OCI-LY3 (cell line): ENCODE results near the gene PROS1.
"Not testable (repeated sequence)": the region's sequence is repeated elsewhere in the genome, so short reads cannot be mapped to it uniquely, and the experiment has no call there.

Source experiments
- H2AFZ ChIP-seq: fragments of 200-600, 300-600 bp; shearing (Covaris generic); 2 replicates; pipeline ENCODE4 v1.6.0; 2014; ENCODE audit warnings: antibody characterized with exemption, low read depth, low read length
- H3K27ac ChIP-seq: fragments of 200-600, 300-600 bp; sonication (generic); 2 replicates; pipeline ENCODE4 v1.5.1; 2014; ENCODE audit warnings: mild to moderate bottlenecking, low read length, moderate library complexity, mixed read lengths
- H3K27me3 ChIP-seq: fragments of 200-600, 300-600 bp; sonication (generic); 2 replicates; pipeline ENCODE4 v1.6.1; 2014; ENCODE audit warnings: low read depth, low read length, mixed read lengths
- H3K36me3 ChIP-seq: fragments of 200-600, 300-600 bp; sonication (generic); replicated peaks from 2 replicates; pipeline ENCODE3; 2014; ENCODE audit warnings: low read depth, low read length, mixed read lengths
- H3K4me1 ChIP-seq: fragments of 300-600, 200-600 bp; sonication (generic); 2 replicates; pipeline ENCODE4 v1.6.1; 2014; ENCODE audit warnings: low read length, mixed read lengths
- H3K4me2 ChIP-seq: fragments of 200-600, 300-600 bp; sonication (generic); 2 replicates; pipeline ENCODE4 v1.6.1; 2014; ENCODE audit warnings: low read length, mixed read lengths
- H3K4me3 ChIP-seq: fragments of 300-600, 200-600 bp; sonication (generic); 2 replicates; pipeline ENCODE4 v1.5.1; 2014; ENCODE audit warnings: antibody characterized with exemption, mild to moderate bottlenecking, low read length, moderate library complexity
- H3K79me2 ChIP-seq: fragments of 300-600, 200-600 bp; shearing (Covaris generic); 2 replicates; pipeline ENCODE4 v1.6.1; 2014; ENCODE audit warnings: mild to moderate bottlenecking, low read length, mixed read lengths
- H3K9ac ChIP-seq: fragments of 300-600, 200-600 bp; shearing (Covaris generic); 2 replicates; pipeline ENCODE4 v1.6.0; 2014; ENCODE audit warnings: mild to moderate bottlenecking, low read length, moderate library complexity
- H3K9me3 ChIP-seq: fragments of 200-600, 300-600 bp; shearing (Covaris generic); 2 replicates; pipeline ENCODE4 v1.6.1; 2014; ENCODE audit warnings: low read length, mixed read lengths; ENCODE audit not compliant: insufficient read depth
- H4K20me1 ChIP-seq: fragments of 200-600, 300-600 bp; sonication (generic); 2 replicates; pipeline ENCODE4 v1.6.1; 2016; ENCODE audit warnings: low read length, mixed read lengths; ENCODE audit not compliant: insufficient read depth
- EZH2phosphoT487 ChIP-seq: fragments of 200-600 bp; shearing (Covaris generic); IDR thresholded peaks from 2 replicates; pipeline ENCODE4 v1.6.1; 2018; ENCODE audit warnings: antibody characterized with exemption, mixed run types, low read depth
- TF ChIP-seq, protein P1 (sequence below): fragments of 200-600, 300-600 bp; sonication (generic); IDR thresholded peaks from 2 replicates; pipeline ENCODE4 v1.5.1; 2014; ENCODE audit warnings: antibody characterized with exemption, low read length, low read depth

Gene PROS1

DNA sequence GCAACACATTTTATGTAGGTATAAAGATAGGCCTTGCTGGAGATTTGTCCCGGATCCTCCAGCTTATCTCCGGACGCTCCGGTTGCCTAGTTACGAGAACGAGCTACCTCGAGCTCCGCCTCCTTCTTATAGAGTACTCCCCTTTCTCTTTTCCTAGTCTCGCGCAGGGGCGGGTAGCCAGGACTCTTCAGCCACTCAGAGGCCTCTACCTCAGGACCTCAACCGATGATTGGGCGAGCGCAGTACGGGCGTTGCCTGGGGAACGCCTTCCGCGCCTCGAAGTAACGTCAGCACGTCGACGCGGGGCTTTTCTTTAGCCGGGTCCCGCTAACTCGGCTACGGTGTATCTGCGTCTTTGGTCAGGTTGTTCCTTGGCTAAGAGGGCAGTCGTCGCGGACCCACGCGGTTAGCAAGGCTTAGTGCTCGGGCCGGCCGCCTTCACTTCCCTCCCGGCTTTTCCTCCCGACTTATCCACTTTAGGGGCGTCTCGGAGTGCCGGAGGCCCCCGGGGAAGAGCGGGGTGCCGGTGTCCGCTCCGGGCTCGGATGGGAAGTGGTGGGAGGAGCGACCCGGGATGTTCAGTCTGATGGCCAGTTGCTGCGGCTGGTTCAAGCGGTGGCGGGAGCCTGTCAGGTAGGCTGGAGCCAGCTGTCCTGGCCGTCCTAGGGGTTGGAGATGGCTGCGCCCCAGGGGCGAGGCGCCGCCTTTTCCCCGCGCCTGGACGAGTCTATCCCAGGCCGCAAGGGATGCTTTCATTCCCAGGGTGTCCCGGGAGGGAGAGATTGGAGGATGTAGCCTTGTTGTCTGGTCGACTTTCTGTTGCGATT, 6.4 kb upstream of the PROS1 start, which contains the start of gene ARL13B:
ARL13B (plus strand) TSS at position 306 of the 827 bp plus-strand sequence; CDS start at position 575, 269 bp downstream.
- TF ChIP-seq, protein P1, sequence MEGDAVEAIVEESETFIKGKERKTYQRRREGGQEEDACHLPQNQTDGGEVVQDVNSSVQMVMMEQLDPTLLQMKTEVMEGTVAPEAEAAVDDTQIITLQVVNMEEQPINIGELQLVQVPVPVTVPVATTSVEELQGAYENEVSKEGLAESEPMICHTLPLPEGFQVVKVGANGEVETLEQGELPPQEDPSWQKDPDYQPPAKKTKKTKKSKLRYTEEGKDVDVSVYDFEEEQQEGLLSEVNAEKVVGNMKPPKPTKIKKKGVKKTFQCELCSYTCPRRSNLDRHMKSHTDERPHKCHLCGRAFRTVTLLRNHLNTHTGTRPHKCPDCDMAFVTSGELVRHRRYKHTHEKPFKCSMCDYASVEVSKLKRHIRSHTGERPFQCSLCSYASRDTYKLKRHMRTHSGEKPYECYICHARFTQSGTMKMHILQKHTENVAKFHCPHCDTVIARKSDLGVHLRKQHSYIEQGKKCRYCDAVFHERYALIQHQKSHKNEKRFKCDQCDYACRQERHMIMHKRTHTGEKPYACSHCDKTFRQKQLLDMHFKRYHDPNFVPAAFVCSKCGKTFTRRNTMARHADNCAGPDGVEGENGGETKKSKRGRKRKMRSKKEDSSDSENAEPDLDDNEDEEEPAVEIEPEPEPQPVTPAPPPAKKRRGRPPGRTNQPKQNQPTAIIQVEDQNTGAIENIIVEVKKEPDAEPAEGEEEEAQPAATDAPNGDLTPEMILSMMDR = no peak
- no peak for TF ChIP-seq EZH2phosphoT487
- H3K27ac ChIP-seq = no peak within 1 kb of the TSS

DNA sequence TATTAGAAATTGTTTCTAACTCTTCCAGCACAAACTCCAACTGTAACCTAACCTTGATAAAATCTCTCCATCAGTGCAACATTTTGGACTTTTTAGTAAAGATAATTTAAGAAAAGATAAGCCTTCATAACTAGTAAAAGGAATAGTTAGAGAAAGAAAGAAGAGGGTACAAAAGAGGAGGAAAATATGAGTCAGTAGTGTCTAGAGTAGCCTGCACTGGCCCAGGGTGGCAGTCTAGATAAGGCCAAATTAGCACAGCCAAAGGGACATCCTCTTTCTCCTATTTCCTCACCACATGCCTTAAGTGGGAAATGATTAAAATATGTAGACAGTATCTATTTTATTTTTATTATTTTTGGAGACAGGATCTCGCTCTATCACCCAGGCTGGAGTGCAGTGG, 3.7 kb downstream of the PROS1 start:
- Histone ChIP-seq H3K9me3 (no peaks in the 10 kb centered on the region), H3K4me2 (no peak overlapping the region), H2AFZ (no peak overlapping the region), H3K36me3 (no peaks in the 10 kb centered on the region), H3K27ac (no peak overlapping the region), H3K9ac (no peak overlapping the region), H3K4me3 (no peak overlapping the region), H3K27me3 (peaks cover 4% of the 10 kb centered on the region; the same call in 1 of the 2 replicates), H3K4me1 (peaks cover 6% of the 10 kb centered on the region; the same call in 1 of the 2 replicates), H4K20me1 (no peaks in the 10 kb centered on the region), H3K79me2 (no peaks in the 10 kb centered on the region)
- TF ChIP-seq EZH2phosphoT487 = no peak
- TF ChIP-seq, protein P1 = no peak

More for the DNA sequence above, 6.4 kb upstream of the PROS1 start, which contains the start of gene ARL13B:
- H3K36me3 ChIP-seq = no peaks in the 10 kb centered on the region
- peak within 1 kb of the TSS; percentile 88 for H2AFZ ChIP-seq
- H3K4me2 ChIP-seq = peak within 1 kb of the TSS; percentile 80
- H3K9ac ChIP-seq = peak within 1 kb of the TSS; percentile 76
- no peaks in the 10 kb centered on the region for H4K20me1 ChIP-seq
- no peaks in the 10 kb centered on the region for H3K9me3 ChIP-seq
- peak within 1 kb of the TSS; percentile 93 for H3K4me3 ChIP-seq
- H3K79me2 ChIP-seq = peaks cover 10% of the 10 kb centered on the region
- no peaks in the 10 kb centered on the region for H3K27me3 ChIP-seq
- peaks cover 17% of the 10 kb centered on the region for H3K4me1 ChIP-seq

DNA sequence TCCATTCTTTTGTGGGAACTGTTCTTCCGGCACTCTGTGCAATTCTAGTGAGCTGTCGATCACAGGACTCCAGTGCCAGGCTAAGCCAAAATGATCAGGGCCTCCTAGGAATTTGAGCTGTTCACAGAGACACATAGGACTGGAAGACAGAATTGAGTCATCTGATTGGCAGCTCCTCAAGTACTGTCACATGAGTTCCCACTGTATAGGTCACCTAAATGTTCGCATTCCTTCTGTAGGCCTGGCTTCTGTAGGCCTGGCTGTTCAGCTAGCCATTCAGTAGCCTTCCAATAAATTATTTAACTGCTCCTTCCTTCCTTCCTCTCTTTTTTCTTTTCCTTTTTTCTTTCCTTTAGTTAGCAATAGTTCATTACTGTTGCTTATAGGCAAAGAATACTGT, 4.3 kb downstream of the PROS1 start:
- Histone ChIP-seq H4K20me1 (no peaks in the 10 kb centered on the region), H2AFZ (no peak overlapping the region)

DNA sequence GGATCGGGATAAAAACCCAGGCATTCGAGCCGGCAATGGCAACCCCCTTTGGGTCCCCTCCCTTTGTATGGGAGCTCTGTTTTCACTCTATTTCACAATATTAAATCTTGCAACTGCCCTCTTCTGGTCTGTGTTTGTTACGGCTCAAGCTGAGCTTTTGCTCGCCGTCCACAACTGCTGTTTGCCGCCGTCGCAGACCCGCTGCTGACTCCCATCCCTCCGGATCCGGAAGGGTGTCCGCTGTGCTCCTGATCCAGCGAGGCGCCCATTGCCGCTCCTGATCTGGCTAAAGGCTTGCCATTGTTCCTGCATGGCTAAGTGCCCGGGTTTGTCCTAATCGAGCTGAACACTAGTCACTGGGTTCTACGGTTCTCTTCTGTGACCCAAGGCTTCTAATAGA, 8.6 kb downstream of the PROS1 start:
- not testable (repeated sequence) for H3K79me2 ChIP-seq, H2AFZ ChIP-seq, H3K27ac ChIP-seq, H3K36me3 ChIP-seq, H3K4me2 ChIP-seq, H3K9me3 ChIP-seq, H3K4me1 ChIP-seq, H3K4me3 ChIP-seq, H4K20me1 ChIP-seq, H3K9ac ChIP-seq, H3K27me3 ChIP-seq

More for the DNA sequence above, 4.3 kb downstream of the PROS1 start:
- Histone ChIP-seq H3K4me1 (peaks cover 6% of the 10 kb centered on the region; the same call in 1 of the 2 replicates), H3K27me3 (peaks cover 4% of the 10 kb centered on the region; the same call in 1 of the 2 replicates), H3K79me2 (no peaks in the 10 kb centered on the region), H3K4me3 (no peak overlapping the region), H3K27ac (no peak overlapping the region), H3K9me3 (no peaks in the 10 kb centered on the region), H3K9ac (no peak overlapping the region), H3K4me2 (no peak overlapping the region), H3K36me3 (no peaks in the 10 kb centered on the region)
- no peak for TF ChIP-seq EZH2phosphoT487
- TF ChIP-seq, protein P1 = no peak
